ENCODE results near the gene DDX50. TPM values are rescaled to one million over a fixed set of nuclear protein-coding genes. Genes with fewer than 3 reads are reported as not detected.
A peak's percentile ranks its signal among the peaks of the same experiment; 100 is the strongest.
"Not testable (repeated sequence)": the region's sequence is repeated elsewhere in the genome, so short reads cannot be mapped to it uniquely, and the experiment has no call there.

The DDX50 gene
- total RNA-seq, 1 donor: 61.7 TPM

DNA sequence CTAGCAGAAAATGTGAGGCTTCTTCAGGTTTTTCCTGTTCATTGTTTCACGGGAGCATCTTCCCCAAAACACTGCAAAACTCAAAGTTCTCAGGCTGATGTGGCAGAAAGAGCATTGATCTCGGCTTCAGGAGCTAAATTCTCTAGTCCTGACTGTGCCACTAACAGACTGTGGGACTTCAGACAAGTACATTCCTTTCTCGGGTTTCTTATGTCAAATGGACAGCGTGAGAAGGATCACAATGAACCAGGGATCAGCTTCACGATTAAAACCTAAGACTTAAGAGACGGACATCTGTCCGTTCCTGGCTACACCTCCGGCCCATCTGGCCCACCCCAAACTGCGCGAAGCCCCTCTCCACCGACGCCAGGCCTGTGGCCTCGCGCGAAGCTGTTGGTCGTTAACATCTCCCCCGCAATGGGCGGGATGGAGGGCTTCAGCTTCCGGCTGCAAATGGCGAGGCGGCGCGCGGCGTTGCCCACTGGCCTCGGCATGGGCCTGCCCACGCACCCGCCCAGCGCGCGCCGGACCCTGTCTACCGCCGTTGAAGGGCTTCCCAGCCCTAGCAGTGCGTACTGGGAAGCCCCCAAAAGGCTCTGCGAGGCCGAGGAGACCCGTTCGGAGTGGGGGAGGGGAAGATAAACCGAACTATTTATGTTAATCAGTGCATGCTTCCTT lies 549 bp upstream of the DDX50 start:
- peak overlapping the region; percentile 98 for H3K4me3 ChIP-seq (ENCODE audit: low read depth, low read length)
- peak; percentile 75 for DNase-seq (ENCODE audit: low read depth)
- TF ChIP-seq, protein P1, sequence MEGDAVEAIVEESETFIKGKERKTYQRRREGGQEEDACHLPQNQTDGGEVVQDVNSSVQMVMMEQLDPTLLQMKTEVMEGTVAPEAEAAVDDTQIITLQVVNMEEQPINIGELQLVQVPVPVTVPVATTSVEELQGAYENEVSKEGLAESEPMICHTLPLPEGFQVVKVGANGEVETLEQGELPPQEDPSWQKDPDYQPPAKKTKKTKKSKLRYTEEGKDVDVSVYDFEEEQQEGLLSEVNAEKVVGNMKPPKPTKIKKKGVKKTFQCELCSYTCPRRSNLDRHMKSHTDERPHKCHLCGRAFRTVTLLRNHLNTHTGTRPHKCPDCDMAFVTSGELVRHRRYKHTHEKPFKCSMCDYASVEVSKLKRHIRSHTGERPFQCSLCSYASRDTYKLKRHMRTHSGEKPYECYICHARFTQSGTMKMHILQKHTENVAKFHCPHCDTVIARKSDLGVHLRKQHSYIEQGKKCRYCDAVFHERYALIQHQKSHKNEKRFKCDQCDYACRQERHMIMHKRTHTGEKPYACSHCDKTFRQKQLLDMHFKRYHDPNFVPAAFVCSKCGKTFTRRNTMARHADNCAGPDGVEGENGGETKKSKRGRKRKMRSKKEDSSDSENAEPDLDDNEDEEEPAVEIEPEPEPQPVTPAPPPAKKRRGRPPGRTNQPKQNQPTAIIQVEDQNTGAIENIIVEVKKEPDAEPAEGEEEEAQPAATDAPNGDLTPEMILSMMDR (IDR thresholded peaks at IDR 0.05; ENCODE audit: insufficient read depth, low read depth, low read length): no peak

DNA sequence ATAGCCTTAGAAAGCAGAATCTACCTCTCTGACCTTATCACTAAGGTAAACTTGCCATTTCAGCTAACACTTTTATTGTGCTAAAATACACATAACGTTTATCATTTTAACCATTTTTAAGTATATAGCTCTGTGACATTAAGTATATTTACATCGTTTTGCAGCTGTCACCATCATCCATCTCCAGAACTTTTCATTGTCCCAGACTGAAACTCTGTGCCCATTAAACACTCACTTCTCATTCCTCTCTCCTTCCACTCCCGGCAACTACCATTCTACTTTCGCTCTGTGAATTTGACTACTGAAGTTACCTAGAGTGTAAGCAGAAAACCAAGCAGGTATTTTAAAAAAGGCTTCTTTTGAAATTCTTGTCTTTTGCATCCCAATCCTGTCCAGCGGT lies 1.3 kb downstream of the DDX50 start:
- H3K4me3 ChIP-seq (ENCODE audit: low read depth, low read length): peak overlapping the region; percentile 98
- DNase-seq (ENCODE audit: low read depth): no peak
- TF ChIP-seq, protein P1 (IDR thresholded peaks at IDR 0.05; ENCODE audit: insufficient read depth, low read depth, low read length): no peak

DNA sequence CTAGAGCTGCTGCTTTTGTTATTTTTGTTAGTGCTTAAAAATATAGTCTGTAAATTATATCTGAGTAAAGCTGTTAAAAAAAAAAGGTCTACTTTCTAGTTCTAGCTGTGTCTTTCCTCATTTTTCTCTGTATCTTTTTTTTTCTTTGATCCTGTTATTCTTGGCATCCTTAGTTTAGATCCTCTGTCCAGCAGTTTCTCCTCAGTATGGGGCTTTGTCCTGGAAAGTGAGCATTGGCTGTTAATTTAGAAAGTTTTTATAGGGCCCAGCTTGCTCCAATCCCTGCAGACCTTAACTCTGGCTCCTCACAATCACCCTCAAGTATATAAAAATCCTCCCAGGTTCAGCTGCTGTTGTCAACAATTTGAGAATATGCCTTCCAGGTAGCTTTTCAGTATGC lies 23.5 kb downstream of the DDX50 start:
- TF ChIP-seq, protein P1 (IDR thresholded peaks at IDR 0.05; ENCODE audit: insufficient read depth, low read depth, low read length): no peak
- H3K4me3 ChIP-seq (ENCODE audit: low read depth, low read length): no peak overlapping the region
- no peak for DNase-seq (ENCODE audit: low read depth)

DNA sequence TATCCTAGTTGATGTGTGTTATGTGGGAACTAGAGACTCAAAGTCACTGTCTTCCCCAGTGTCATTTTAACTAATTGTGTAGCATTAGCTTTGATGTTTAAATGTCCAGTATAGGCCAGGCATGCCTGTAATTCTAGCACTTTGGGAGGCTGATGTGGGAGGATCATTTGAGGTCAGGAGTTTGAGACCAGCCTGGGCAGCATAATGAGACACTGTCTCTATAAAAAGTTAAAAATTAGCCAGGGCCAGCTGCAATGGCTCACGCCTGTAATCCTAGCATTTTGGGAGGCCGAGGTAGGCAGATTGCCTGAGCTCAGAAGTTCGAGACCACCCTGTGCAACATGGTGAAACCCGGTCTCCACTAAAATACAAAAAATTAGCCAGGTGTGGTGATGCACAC lies 24.4 kb downstream of the DDX50 start:
- H3K4me3 ChIP-seq (ENCODE audit: low read depth, low read length): no peak overlapping the region
- DNase-seq (ENCODE audit: low read depth): no peak
- TF ChIP-seq, protein P1 (IDR thresholded peaks at IDR 0.05; ENCODE audit: insufficient read depth, low read depth, low read length): no peak

DNA sequence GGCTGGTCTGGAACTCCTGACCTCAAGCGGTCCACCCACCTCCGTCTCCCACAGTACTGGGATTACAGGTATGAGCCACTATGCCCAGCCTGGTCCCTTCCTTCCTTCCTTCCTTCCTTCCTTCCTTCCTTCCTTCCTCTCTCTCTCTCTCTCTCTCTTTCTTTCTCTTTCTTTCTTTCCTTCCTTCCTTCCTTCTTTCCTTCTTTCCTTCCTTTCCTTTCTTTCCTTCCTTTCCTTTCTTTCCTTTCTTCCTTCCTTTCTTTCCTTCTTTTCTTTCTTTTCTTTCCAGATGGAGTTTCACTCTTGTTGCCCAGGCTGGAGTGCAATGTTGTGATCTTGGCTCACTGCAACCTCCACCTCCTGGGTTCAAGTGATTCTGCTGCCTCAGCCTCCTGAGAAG lies 28.0 kb downstream of the DDX50 start:
- DNase-seq (ENCODE audit: low read depth); H3K4me3 ChIP-seq (ENCODE audit: low read depth, low read length): not testable (repeated sequence)

DNA sequence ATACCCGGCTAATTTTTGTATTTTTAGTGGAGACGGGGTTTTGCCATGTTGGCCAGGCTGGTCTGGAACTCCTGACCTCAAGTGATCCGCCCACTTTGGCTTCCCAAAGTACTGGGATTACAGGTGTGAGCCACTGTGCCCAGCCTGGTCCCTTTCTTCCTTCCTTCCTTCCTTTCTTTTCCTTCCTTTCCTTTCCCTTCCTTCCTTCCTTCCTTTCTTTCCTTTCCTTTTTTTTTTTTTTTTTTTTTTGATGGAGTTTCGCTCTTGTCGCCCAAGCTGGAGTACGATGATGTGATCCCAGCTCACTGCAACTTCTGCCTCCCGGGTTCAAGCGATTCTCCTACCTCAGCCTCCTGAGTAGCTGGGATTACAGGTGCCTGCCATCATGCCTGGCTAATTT lies 28.8 kb downstream of the DDX50 start:
- not testable (repeated sequence) for H3K4me3 ChIP-seq (ENCODE audit: low read depth, low read length); DNase-seq (ENCODE audit: low read depth)

DNA sequence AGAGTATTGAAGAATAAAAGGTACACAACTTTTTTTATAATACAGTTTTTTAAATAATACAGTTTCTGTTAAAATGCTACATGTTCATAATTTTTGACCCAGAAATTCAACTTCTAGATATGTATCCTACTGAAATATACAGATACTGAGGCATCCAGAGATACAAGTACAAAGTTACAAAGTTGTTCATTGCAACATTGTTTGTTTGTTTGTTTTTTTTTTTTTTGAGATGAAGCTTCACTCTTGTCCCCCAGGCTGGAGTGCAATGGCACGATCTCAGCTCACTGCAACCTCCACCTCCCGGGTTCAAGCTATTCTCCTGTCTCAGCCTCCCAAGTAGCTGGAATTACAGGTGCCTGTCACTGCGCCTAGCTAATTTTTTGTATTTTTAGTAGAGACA lies 31.7 kb downstream of the DDX50 start:
- H3K4me3 ChIP-seq (ENCODE audit: low read depth, low read length); DNase-seq (ENCODE audit: low read depth): not testable (repeated sequence)

DNA sequence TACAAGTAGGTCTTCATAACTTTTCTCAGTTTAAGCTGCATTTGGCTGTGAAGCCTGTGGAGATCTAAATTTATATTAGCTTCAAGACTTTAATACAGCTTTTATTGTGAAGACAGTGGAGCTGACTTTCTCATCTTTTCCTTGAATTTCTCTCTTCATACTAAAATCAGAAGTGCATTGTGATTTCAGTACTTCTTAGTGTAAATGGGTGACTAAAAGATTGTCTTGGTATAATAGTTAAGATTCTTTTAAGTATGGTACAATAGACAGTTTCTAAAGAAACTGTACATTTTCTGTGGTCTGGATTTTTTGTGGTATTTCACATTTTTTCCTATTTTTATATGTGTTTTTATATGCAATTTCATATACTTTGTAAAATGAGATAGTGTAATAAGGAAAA lies 33.9 kb downstream of the DDX50 start:
- TF ChIP-seq, protein P1 (IDR thresholded peaks at IDR 0.05; ENCODE audit: insufficient read depth, low read depth, low read length): no peak
- no peak for DNase-seq (ENCODE audit: low read depth)

More for the DNA sequence above, 33.9 kb downstream of the DDX50 start:
- H3K4me3 ChIP-seq (ENCODE audit: low read depth, low read length): no peak overlapping the region

Measured in fibroblast of villous mesenchyme (primary cell).